Gastrocnemius medialis (tissue), 4 donors: Measurements from ENCODE around the gene MFAP4. TPM values are rescaled to one million over a fixed set of nuclear protein-coding genes. Genes with fewer than 3 reads are reported as not detected.
A peak's percentile ranks its signal among the peaks of the same experiment; 100 is the strongest.

ENCODE experiments used
- ATAC-seq, 2 donors: fragments of 150-250 bp; one replicate each; pipeline ENCODE4 v1.9.1; 2016
- DNase-seq, 2 donors: peaks; one replicate each; pipeline ENCODE4 v3.0.0-alpha.2; 2019
- H3K27ac ChIP-seq, 4 donors: fragments of 200-600 bp; sonication (generic); 1 replicate in 1 of 4; 2 replicates in 3 of 4; pipeline ENCODE4 v1.5.1; 2016 to 2018; ENCODE audit warnings: mild to moderate bottlenecking in 2 of 4, moderate library complexity in 1 of 4
- H3K27me3 ChIP-seq, 3 donors: fragments of 200-600 bp; sonication (generic) in 2 of 3; 1 replicate in 1 of 3; 2 replicates in 2 of 3; pipeline versions ENCODE4 v1.5.1 to v1.6.0; 2016 to 2019; ENCODE audit warnings: mild to moderate bottlenecking in 1 of 3, moderate library complexity in 1 of 3
- H3K36me3 ChIP-seq, 2 donors: fragments of 200-600 bp; sonication (generic) in 1 of 2; one replicate each; pipeline ENCODE4 v1.5.1; 2017 to 2018
- H3K4me1 ChIP-seq, 2 donors: fragments of 200-600 bp; sonication (generic) in 1 of 2; one replicate each; pipeline ENCODE4 v1.5.1; 2016 to 2017; ENCODE audit warnings: mild to moderate bottlenecking in 2 of 2
- H3K4me3 ChIP-seq, 4 donors: fragments of 200-600 bp; sonication (generic) in 3 of 4; 1 replicate in 1 of 4; 2 replicates in 3 of 4; pipeline ENCODE4 v1.5.1; 2016 to 2019; ENCODE audit warnings: mild to moderate bottlenecking in 2 of 4
- H3K9me3 ChIP-seq, 3 donors: fragments of 200-600 bp; sonication (generic) in 2 of 3; 1 replicate in 1 of 3; 2 replicates in 2 of 3; pipeline ENCODE4 v1.5.1; 2016 to 2019
- CTCF ChIP-seq, 5 experiments: fragments of 450-650 bp in 3 of 5; fragments of 200-600 bp in 2 of 5; sonication (generic) in 2 of 5; IDR thresholded peaks in 4 of 5; conservative IDR thresholded peaks in 1 of 5; 1 replicate in 4 of 5; 2 replicates in 1 of 5; pipeline ENCODE4 v1.5.1; 2016 to 2019; ENCODE audit warnings: antibody characterized with exemption in 5 of 5, mild to moderate bottlenecking in 3 of 5, moderate library complexity in 3 of 5
- POLR2A ChIP-seq, 2 donors: fragments of 450-650 bp; IDR thresholded peaks; one replicate each; pipeline ENCODE4 v1.6.1; 2017; ENCODE audit warnings: antibody characterized with exemption in 2 of 2, mild to moderate bottlenecking in 2 of 2, moderate library complexity in 2 of 2
- in situ Hi-C, 4 donors: fragments of 200-750 bp; cut with MboI; loops; one replicate each; pipeline versions ENCODE4 v1.15.0 to v1.8.0; 2017; ENCODE audit warnings: low sequenced_read_pairs in 4 of 4
- intact Hi-C: fragments of 100-400 bp; cut with DNase I; formaldehyde crosslinking; loops from one replicate; pipeline ENCODE4 v1.15.1; 2023; ENCODE audit warnings: low total_unique reads
- total RNA-seq, 4 donors: library from RNA; depleted of rRNA; stranded (reverse); fragments of >200 nt; gene quantifications; one replicate each; pipeline versions ENCODE4 v1.1.0 to v1.2.3, GENCODE V29; 2016

Gene MFAP4
- total RNA-seq, 4 donors from 2014 or later, result 11.0 to 22.7 (median 14.8) TPM

DNA sequence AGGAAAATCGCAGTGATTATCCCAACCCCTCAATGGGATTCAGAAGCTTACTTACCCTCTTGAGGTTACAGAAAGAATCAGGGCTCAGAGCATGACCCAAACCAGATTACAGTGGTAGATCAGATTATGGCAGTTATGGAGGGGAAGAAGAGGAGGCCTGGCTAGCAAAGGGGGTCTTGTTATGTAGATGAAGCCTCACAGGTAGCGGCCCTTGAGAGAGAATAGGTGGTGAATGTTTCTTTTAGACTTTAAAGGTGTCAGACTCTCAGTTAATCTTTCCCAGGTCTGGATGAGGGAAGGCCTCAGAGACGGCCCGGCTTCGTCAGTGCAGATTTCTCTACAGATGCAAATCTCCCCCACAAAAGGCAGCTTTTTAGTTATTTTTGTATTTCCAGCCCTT is 39.6 kb upstream of the MFAP4 start:
- no peak for ATAC-seq
- Histone ChIP-seq H3K4me3 (no peak overlapping the region), H3K4me1 (no peaks in the 10 kb centered on the region), H3K27ac (no peak overlapping the region), H3K27me3 (no peaks in the 10 kb centered on the region), H3K36me3 (no peaks in the 10 kb centered on the region), H3K9me3 (no peaks in the 10 kb centered on the region)
- in situ Hi-C loops (no loop called here), intact Hi-C loops (no loop called here)
- TF ChIP-seq CTCF (IDR thresholded peaks at IDR 0.05 in 4 of 5, conservative IDR thresholded peaks at IDR 0.05 in 1 of 5) (no peak), POLR2A (IDR thresholded peaks at IDR 0.05) (no peak)
- no peak for DNase-seq

- H3K27ac ChIP-seq, result no peak overlapping the region
- H3K4me1 ChIP-seq, result no peaks in the 10 kb centered on the region
- intact Hi-C loops, result no loop called here
- in situ Hi-C loops, result no loop called here
- H3K4me3 ChIP-seq, result no peak overlapping the region
- no peaks in the 10 kb centered on the region for H3K9me3 ChIP-seq
- no peak for DNase-seq
- TF ChIP-seq CTCF (IDR thresholded peaks at IDR 0.05 in 4 of 5, conservative IDR thresholded peaks at IDR 0.05 in 1 of 5) (no peak), POLR2A (IDR thresholded peaks at IDR 0.05) (no peak)
- no peaks in the 10 kb centered on the region for H3K27me3 ChIP-seq
- ATAC-seq, result peak in 1 of 2 donors; percentile 56
- H3K36me3 ChIP-seq, result no peaks in the 10 kb centered on the region
Measured at GRCh38 chr17:19424934-19425868, 38.2 kb upstream of the MFAP4 start.

- H3K36me3 ChIP-seq, result no peaks in the 10 kb centered on the region
- no peak for ATAC-seq
- no peaks in the 10 kb centered on the region for H3K9me3 ChIP-seq
- DNase-seq, result no peak
- no peaks in the 10 kb centered on the region for H3K27me3 ChIP-seq
- no peaks in the 10 kb centered on the region for H3K4me1 ChIP-seq
- in situ Hi-C loops, result no loop called here
- no peak overlapping the region for H3K27ac ChIP-seq
- intact Hi-C loops, result no loop called here
- no peak for TF ChIP-seq POLR2A (IDR thresholded peaks at IDR 0.05)
- TF ChIP-seq CTCF (IDR thresholded peaks at IDR 0.05 in 4 of 5, conservative IDR thresholded peaks at IDR 0.05 in 1 of 5), result no peak
- no peak overlapping the region for H3K4me3 ChIP-seq
Measured at GRCh38 chr17:19421926-19422325, 34.9 kb upstream of the MFAP4 start.

DNA sequence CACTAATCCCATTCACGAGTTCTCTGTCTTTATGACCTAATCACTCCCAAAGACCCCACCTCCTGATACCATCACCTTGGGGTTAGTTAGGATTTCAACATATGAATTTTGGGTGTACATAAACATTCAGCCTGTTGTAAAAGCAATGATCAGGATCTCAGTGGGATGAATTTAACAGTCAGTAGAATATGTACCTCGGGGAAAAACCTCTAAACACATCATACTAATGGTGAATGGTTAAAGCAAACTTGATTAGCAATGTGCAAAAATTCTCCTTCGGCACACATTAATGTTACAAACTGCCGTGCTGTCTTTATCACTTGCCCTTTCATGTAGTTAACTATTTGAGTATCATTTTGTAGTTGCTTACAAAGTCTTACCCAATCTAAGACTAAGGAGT is 34.2 kb upstream of the MFAP4 start:
- Histone ChIP-seq H3K4me1 (no peaks in the 10 kb centered on the region), H3K36me3 (no peaks in the 10 kb centered on the region), H3K4me3 (no peak overlapping the region), H3K9me3 (no peaks in the 10 kb centered on the region), H3K27me3 (no peaks in the 10 kb centered on the region), H3K27ac (no peak overlapping the region)
- ATAC-seq, result no peak
- intact Hi-C loops (no loop called here), in situ Hi-C loops (no loop called here)
- TF ChIP-seq POLR2A (IDR thresholded peaks at IDR 0.05) (no peak), CTCF (IDR thresholded peaks at IDR 0.05 in 4 of 5, conservative IDR thresholded peaks at IDR 0.05 in 1 of 5) (no peak)
- DNase-seq, result no peak
